NCI-H226 (cell line): ENCODE results near the gene NUTM2B.
A peak's percentile ranks its signal among the peaks of the same experiment; 100 is the strongest.
"Not testable (repeated sequence)": the region's sequence is repeated elsewhere in the genome, so short reads cannot be mapped to it uniquely, and the experiment has no call there.

Experiments
- DNase-seq: peaks from one replicate; pipeline ENCODE4 v3.0.0-alpha.2; 2015

The NUTM2B gene

GRCh38 chr10:79702927-79703326 is at the start of gene NUTM2B:
NUTM2B (plus strand) TSS chr10:79703227; CDS start chr10:79703610, 383 bp downstream.
- DNase-seq, result not testable (repeated sequence)

DNA sequence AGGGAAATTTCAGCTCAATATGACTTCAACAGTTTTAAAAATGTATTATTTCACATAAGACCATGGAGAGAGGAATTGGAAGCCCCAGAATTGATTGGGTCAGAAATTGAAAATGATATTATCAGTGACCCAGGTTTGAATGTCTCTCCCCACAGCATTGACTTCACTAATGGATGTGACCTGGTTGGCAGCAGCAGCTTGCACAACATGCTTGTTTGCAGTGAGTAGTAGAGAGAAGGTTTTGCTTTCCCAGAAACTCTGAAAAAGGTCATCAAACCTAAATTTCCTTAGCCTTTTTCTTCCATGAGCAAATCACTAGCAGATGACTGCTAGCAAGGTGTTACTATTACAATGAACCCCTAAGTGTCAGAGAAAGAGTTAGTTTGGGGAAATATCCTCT is 39.7 kb upstream of the NUTM2B start:
- not testable (repeated sequence) for DNase-seq

GRCh38 chr10:79664686-79665085 is 38.3 kb upstream of the NUTM2B start:
- DNase-seq, result not testable (repeated sequence)

DNA sequence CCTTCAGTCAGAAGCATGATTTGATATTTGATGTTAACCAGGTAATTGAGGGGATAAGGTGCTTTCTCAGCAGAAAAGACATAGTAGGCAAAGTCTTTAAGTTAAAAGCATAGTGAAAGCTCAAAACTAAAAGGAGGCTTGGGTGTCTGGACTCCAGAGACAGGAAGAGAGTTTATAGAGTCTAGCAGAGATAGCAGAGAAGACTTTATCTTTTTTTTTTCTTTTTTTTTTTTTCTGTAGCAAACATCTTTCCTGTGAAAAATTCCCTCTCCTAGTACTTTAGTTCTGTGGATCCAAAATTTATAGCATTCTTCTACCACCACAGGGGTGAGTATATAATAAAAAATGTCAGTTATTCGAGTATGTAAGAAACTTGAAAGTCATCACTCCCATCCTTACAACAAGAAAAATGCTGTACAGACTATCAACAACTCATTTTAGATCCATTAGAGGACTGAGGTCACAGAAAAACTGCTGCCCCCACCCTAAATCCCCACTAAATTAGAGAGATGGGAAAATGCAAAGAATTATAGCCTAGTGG is 33.7 kb upstream of the NUTM2B start:
- peak; percentile 6 for DNase-seq

- DNase-seq, result not testable (repeated sequence)
Observed at GRCh38 chr10:79674878-79675277, 28.1 kb upstream of the NUTM2B start.

GRCh38 chr10:79683026-79683883 is 19.8 kb upstream of the NUTM2B start:
- not testable (repeated sequence) for DNase-seq

DNA sequence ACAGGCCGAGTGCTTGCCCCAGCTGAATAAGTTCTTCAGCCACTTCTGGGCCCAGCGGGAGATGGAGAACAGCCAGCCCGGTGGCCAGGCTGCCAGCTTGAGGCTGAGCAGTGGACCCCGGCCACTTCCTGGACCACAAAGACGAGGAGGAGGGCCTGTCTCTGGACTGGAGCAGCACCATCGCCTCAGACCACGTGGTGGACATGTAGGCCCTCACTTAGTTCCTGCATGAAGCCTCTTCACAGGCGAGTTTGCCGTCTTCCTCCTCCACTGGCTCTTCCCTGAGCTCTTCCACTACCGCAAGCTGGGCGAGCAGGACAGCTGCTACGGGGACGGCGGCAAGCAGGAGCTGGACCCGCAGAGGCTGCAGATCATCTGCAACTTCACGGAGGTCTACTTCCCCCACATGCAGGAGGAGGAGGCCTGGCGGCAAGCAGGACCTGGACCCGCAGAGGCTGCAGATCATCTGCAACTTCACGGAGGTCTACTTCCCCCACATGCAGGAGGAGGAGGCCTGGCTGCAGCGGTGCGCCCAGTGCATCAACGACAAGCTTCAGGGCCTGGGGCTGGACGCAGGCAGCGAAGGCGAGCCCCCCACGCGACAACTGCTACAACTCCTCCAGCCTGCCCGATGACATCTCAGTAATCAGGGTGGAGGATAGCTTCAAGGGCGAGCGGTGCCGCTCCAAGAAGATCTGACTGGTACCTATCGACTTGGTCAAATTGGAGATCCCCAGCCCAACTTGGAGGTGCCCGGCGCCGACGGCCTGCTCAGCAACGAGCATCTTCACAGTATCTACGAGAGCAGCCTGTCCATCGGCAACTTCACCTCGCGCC is 18.9 kb upstream of the NUTM2B start:
- not testable (repeated sequence) for DNase-seq

GRCh38 chr10:79685044-79685685 is 17.9 kb upstream of the NUTM2B start:
- DNase-seq, result peak; percentile 13

DNA sequence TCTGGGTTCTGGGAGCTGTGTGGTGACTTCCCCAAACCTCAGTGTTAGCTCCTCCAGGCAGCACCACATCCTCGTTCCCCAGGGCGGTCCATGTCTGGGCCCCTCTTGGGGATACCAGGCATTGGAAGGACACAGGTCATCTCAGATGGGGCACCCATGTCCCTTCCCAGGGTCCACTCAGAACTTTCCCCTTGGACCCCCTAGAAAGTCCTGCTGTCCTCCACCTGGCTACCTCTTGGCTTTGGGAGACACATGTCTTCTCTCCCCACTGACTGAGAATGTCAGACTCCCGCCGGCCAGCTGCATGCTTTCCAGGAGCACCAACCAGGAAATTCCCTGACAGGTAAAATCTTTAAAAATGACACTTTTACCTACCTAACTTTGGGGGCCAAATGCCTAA is 16.4 kb upstream of the NUTM2B start:
- DNase-seq, result not testable (repeated sequence)

- DNase-seq, result not testable (repeated sequence)
Observed at GRCh38 chr10:79687406-79688150, 15.4 kb upstream of the NUTM2B start.

- not testable (repeated sequence) for DNase-seq
Observed at GRCh38 chr10:79688798-79689197, 14.2 kb upstream of the NUTM2B start.

- not testable (repeated sequence) for DNase-seq
Observed at GRCh38 chr10:79696596-79696995, 6.4 kb upstream of the NUTM2B start.

DNA sequence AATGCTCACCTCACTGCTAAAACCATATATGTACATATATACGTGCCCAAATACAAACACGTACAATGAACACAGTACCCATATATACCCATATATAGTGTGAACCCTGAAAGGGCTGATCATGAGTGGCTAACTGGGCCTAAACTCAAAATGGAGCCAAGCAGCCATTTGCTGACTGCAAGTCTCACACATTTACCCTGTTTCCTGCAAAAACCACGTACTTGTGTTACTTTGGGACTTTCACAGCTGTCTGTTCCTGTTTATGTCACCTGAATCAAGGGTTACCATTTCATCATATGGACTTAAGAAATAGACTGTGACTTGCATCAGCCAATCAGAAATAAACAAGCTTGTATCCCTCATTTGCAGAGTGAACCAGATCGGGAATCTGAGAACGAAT is 5.9 kb upstream of the NUTM2B start:
- not testable (repeated sequence) for DNase-seq

GRCh38 chr10:79700381-79700944 is 2.6 kb upstream of the NUTM2B start:
- DNase-seq, result not testable (repeated sequence)

DNA sequence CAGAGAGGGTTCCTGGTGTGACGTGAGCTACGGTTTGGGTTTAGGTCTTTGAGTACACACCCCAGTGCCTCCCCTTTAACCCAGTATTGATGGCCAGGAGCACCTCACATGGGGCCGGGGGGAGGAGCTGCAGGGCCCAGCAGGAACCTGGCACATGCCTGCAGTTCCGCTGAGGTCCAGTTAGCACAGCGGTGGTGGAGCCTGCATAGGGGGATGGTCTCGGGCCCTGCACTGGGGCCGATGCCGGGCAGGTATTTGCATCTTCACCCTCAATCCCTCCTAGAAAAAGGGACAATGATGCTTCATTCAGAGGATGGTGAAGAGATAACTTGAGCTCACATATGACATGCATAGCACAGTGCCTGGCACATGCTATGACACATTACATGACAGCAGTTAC is 4.0 kb downstream of the NUTM2B start:
- DNase-seq, result not testable (repeated sequence)

DNA sequence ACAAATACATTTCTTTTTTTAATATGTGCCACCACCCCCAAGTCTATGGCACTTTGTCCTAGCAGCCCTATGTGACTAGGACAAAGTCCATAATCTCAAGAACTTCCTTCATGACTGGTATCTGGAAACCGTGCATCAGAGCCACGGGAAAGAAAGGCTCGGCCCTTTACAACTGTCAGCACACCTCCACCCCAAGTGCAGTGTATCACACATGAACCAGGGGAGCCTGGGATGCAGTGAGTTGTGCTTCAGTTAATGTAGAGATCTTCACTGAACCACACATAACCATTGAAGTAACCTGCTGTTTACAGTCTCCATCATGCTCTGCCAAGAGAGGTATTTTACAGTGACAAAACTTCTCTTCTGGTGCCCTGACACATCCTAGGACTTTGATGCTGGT is 11.9 kb downstream of the NUTM2B start:
- not testable (repeated sequence) for DNase-seq

- DNase-seq, result peak; percentile 29
Observed at GRCh38 chr10:79716917-79717579, 14.0 kb downstream of the NUTM2B start.

GRCh38 chr10:79720000-79720399 is 17.0 kb downstream of the NUTM2B start:
- not testable (repeated sequence) for DNase-seq

DNA sequence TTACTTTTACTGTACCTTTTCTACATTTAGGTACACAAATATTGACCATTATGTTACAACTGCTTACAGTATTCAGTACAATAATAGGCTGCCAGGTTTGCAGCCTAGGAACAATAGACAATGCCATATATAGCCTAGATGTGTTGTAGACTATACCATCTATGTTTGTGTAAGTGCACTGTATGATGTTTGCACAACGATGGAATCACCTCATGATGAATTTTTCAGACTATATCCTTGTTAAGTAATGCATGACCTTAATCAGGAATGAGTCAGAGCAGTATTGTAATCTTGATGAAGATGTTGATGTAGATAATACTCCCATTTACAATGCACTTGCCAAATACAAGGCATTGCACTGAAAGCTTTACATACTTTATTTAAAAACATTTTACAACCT is 23.6 kb downstream of the NUTM2B start:
- not testable (repeated sequence) for DNase-seq

DNA sequence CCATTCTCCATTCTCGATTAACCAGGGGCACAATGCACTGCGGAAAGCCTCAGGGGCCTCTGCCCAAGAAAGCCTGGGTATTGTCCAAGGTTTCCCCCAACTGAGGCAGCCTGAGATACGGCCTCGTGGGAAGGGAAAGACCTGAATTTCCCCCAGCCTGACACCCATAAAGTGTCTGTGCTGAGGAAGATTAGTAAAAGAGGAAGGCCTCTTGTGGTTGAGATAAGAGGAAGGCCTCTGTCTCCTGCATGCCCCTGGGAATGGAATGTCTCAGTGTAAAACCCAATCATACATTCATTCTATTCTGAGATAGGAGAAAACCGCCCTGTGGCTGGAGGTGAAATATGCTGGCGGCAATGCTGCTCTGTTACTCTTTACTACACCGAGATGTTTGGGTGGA is 41.8 kb downstream of the NUTM2B start:
- not testable (repeated sequence) for DNase-seq

DNA sequence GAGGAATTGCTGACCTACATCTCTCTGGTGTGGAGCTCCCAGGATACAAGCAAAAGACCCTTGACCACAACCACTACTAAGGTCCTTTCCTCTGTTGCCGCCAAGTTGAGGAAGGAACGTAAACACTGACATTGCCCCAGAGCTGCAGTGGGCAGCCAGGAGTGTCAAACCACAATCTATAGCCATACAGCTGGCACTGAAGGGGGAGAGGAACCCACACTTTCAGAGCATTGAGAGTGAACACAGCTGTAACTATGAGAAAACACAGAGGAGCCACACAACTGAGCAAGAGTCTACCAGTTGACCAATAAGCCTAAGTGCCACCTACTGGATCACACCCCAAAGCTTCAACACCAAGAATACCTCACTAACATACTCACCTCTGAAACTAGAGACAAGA is 45.5 kb downstream of the NUTM2B start:
- not testable (repeated sequence) for DNase-seq
